Jurkat, Clone E6-1 (cell line): Measurements from ENCODE around the gene FXYD4. TPM values are rescaled to one million over a fixed set of nuclear protein-coding genes. Genes with fewer than 3 reads are reported as not detected.
"Not testable (repeated sequence)": the region's sequence is repeated elsewhere in the genome, so short reads cannot be mapped to it uniquely, and the experiment has no call there.

Experiments
- DNase-seq: peaks from one replicate; pipeline ENCODE4 v3.0.0-alpha.2; 2011; ENCODE audit warnings: low read depth, low spot score
- H3K4me3 ChIP-seq: 2 replicates; pipeline ENCODE4 v1.5.1; 2011; ENCODE audit warnings: mild to moderate bottlenecking, low read length, control low read depth, moderate library complexity
- polyA plus RNA-seq: library from polyadenylated mRNA; unstranded; fragments of >200 nt; gene quantifications from one replicate; pipeline ENCODE4 v1.2.1, GENCODE V29; 2012; ENCODE audit warnings: missing spikeins; ENCODE audit not compliant: insufficient read length, insufficient read depth

Gene FXYD4
- not detected for polyA plus RNA-seq

DNA sequence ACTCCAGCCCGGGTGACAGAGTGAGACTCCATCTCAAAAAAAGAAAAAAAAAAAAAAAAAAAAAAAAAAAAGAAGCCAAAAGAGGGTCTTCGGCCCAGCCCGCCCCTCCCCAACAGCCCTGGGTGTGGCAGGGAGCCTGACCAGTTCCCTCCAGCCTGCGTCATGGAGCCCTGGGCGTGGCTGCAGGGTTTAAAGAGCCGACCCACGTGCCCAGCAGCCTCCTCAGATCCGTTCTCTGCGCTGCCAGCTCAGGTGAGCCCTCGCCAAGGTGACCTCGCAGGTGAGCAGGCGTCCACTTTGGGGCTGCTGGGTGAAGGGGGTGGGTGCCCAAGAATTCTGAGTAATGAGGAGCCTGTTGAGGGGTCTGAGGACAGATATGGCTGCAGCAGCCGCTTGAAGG, at the start of gene FXYD4:
FXYD4 (plus strand) TSS at position 219 of the 400 bp plus-strand sequence. CDS start 2,111 bp downstream, outside the sequence.
- DNase-seq, result no peak
- H3K4me3 ChIP-seq, result no peak within 1 kb of the TSS

GRCh38 chr10:43322331-43322730, 49.1 kb upstream of the FXYD4 start:
- no peak for DNase-seq
- H3K4me3 ChIP-seq, result no peak overlapping the region

GRCh38 chr10:43322769-43323168, 48.7 kb upstream of the FXYD4 start:
- H3K4me3 ChIP-seq, result no peak overlapping the region
- no peak for DNase-seq

DNA sequence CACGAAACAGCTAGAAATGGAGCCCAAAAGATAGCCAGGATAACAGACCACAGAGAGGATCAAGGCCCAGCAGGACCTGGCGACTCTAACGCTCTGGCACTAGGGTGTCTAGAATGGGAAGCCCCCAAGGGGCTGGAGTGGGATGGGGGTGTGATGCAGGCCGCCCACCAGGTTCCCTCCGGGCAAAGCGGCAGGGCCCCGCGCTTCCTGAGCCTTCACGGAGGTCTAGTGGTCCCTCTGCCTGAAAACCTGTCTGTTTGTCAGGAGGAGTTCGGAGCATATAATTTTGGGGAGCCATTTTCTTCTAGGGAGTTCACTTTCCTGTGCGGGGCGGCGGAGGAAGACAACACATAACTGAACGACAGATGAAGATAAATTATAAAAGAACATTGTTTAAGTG, 48.2 kb upstream of the FXYD4 start:
- no peak for DNase-seq
- H3K4me3 ChIP-seq, result no peak overlapping the region

DNA sequence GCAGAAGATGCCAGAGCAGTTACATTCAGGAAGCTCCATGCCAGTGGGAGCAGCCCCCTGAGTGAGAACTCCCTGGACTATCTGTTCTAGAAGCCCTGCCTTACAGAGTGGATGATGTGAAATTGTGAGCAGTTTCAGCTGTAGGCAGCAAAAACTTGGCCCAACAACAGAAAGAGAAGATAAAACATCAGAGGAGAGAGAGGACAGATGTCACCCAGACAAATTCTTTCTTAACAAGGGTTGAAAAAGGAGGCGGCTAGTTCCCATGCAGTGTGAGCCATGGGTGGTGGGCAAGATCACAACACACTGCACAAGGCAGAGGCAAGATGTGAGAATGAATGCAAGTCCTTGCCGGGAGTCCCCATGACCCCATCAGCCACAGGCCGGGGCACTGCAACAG, 46.6 kb upstream of the FXYD4 start:
- no peak for DNase-seq
- H3K4me3 ChIP-seq, result no peak overlapping the region

DNA sequence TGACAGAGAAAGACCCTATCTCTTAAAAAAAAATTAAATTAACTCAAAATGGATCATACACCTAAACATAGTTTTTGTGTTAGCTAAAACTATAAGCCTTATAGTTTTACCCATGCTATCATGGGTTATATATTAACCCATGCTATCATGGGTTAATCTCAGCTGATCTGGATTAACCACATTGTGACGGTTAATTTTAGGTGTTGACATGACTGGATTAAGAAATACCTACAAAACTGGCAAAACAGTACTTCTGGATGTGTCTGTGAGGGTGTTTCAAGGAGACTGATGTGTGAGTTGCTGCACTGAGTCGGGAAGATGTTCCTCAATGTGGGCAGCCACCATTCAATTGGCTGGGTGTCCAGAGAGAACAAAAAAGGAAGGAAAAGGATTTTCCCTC, 44.3 kb upstream of the FXYD4 start:
- no peak for DNase-seq
- no peak overlapping the region for H3K4me3 ChIP-seq

DNA sequence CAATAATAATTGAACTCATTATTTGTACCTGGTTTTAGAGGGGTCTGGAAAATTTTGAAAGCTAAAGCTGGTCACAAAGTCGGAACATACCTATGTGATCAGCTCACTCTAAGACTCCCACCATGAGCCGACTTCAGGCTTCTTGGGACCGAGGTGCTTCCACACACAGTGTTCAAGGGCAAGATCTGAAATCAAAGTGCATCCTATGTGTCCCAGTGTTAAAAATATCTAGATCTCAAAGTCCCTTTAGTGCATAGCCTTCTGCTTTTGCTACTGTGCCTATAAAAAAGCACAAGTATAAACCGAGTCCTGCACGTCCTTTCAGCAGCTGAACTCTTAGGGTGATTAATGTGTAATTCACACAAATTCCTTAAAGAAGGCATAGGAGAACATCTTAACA, 43.5 kb upstream of the FXYD4 start:
- no peak overlapping the region for H3K4me3 ChIP-seq
- no peak for DNase-seq

GRCh38 chr10:43328810-43329209, 42.6 kb upstream of the FXYD4 start:
- not testable (repeated sequence) for H3K4me3 ChIP-seq, DNase-seq

DNA sequence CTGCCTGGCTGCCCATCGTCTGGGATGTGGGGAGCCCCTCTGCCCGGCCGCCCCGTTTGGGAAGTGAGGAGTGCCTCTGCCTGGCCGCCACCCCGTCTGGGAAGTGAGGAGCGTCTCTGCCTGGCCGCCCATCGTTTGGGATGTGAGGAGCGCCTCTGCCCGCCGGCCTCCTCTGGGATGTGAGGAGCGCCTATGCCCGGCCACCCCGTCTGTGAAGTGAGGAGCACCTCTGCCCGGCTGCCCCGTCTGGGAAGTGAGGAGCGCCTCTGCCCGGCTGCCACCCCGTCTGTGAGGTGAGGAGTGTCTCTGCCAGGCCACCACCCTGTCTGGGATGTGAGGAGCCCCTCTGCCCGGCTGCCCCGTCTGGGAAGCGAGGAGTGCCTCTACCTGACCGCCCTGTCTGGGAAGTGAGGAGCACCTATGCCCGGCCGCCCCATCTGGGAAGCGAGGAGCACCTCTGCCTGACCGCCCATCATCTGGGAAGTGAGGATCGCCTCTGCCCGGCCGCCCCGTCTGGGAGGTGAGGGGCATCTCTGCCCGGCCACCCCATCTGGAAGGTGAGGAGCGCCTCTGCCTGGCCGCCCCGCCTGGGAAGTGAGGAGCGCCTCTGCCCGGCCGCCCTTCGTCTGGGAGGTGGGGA, 42.1 kb upstream of the FXYD4 start:
- DNase-seq, H3K4me3 ChIP-seq: not testable (repeated sequence)

GRCh38 chr10:43330049-43330823, 41.2 kb upstream of the FXYD4 start:
- DNase-seq, H3K4me3 ChIP-seq: not testable (repeated sequence)

GRCh38 chr10:43330824-43331127, 40.7 kb upstream of the FXYD4 start:
- not testable (repeated sequence) for DNase-seq, H3K4me3 ChIP-seq

DNA sequence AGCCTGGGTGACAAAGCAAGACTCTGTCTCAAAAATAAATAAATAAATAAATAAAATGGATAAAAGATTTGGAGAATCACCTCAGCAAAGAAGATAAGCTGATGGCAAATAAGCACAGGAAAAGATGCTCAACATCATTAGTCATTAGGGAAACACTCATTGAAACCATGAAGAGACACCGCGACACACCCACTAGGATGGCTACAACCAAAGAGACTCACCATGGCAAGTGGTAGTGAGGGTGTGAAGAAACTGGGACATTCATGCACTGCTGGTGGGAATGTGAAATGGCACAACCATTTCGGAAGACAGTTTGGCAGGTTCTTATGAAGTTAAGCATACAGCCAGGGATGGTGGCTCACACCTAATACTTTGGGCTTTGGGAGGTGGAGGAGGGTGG, 37.8 kb upstream of the FXYD4 start:
- H3K4me3 ChIP-seq, result no peak overlapping the region
- no peak for DNase-seq

DNA sequence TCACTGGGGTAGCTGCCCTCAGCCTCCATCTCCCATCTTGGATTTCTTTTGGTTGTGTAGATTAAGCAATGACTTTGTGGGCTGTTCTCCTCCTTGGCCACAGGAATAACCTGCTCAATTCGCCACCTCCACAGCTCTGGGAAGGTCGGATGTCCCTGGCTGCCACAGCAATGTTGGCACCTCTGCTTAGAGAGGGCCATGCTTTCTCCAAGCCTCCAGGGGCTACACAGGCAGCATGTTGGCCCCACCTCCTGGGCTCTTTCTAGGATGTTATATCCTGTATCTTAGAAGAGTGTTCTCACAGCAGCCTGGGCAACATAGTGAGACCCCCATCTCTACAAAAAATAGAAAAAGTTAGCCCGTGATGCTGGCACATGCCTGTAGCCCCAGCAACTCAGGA, 35.4 kb upstream of the FXYD4 start:
- no peak for DNase-seq
- no peak overlapping the region for H3K4me3 ChIP-seq

GRCh38 chr10:43336641-43337318, 34.7 kb upstream of the FXYD4 start:
- DNase-seq, result no peak

DNA sequence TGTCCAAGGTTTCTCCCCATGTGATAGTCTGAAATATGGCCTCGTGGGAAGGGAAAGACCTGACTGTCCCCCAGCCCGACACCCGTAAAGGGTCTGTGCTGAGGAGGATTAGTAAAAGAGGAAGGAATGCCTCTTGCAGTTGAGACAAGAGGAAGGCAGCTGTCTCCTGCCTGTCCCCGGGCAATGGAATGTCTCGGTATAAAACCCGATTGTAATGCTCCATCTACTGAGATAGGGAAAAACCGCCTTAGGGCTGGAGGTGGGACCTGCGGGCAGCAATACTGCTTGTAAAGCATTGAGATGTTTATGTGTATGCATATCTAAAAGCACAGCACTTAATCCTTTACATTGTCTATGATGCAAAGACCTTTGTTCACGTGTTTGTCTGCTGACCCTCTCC, 33.9 kb upstream of the FXYD4 start:
- not testable (repeated sequence) for DNase-seq, H3K4me3 ChIP-seq

More at GRCh38 chr10:43336641-43337318, 34.7 kb upstream of the FXYD4 start:
- H3K4me3 ChIP-seq, result no peak overlapping the region

DNA sequence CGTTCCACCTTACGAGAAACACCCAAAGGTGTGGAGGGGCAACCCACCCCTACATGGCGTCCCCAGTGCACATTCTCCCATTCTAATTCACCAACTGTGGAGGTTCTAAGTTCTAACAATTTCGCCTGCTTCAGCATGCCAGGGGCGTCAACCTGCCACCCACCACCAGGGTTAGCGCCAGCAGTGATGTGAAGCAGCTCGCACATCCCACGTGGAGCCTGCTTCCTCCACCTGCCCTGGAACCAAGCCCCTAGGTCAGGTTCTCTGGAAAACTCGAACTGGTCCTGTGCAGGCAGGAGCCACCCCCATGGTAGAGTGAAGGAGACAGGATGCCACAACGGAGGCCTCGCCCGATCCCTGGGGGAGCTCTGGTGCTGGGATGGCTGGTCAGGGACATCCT, 33.3 kb upstream of the FXYD4 start:
- no peak overlapping the region for H3K4me3 ChIP-seq
- DNase-seq, result no peak

GRCh38 chr10:43339136-43339535, 32.3 kb upstream of the FXYD4 start:
- H3K4me3 ChIP-seq, result no peak overlapping the region
- DNase-seq, result no peak

GRCh38 chr10:43340101-43340500, 31.3 kb upstream of the FXYD4 start:
- DNase-seq, result no peak
- no peak overlapping the region for H3K4me3 ChIP-seq

- DNase-seq, result no peak
- H3K4me3 ChIP-seq, result no peak overlapping the region
Measured at GRCh38 chr10:43340619-43341018, 30.8 kb upstream of the FXYD4 start.

GRCh38 chr10:43341450-43341849, 30.0 kb upstream of the FXYD4 start:
- DNase-seq, result no peak
- no peak overlapping the region for H3K4me3 ChIP-seq
